ENCODE results near the gene CT55.
"Not testable (repeated sequence)": the region's sequence is repeated elsewhere in the genome, so short reads cannot be mapped to it uniquely, and the experiment has no call there.

Gene CT55, protein sequence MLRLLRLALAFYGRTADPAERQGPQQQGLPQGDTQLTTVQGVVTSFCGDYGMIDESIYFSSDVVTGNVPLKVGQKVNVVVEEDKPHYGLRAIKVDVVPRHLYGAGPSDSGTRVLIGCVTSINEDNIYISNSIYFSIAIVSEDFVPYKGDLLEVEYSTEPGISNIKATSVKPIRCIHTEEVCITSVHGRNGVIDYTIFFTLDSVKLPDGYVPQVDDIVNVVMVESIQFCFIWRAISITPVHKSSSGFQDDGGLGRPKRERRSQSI

DNA sequence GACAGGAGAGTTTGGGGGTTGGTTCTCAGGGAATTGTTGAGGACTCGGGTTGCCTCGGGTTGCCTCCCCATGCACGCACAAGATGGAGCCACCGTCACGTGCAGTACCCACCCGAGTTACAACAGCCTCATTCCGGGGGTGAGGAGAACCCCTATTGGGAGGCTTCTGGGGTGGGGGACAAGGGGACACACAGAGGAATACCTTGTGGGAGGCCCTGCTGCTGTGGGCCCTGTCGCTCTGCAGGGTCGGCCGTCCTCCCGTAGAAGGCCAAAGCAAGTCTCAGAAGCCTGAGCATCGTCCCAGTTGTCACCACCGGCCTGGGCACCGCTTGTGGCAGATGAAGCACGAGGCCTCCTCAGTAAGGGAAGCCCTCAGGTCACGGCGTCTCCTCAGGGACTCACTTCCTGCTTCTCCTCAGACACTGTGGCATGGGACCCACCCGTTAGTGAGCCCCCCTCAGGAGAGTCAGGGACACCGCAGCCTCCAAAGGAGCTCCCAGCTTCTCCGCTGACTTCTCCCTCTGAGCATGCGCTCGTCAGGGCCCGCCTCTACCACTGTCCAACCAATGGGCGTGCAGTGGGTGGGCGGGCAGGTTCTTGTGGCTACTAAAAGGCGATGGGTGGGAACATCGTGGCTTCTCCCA is at the start of gene CT55:
TSS of gene CT55 (minus strand) at position 522 of the 643 bp plus-strand sequence. CDS start at position 295, 227 bp downstream.
- DNase-seq (ENCODE audit: low read depth) = no peak

DNA sequence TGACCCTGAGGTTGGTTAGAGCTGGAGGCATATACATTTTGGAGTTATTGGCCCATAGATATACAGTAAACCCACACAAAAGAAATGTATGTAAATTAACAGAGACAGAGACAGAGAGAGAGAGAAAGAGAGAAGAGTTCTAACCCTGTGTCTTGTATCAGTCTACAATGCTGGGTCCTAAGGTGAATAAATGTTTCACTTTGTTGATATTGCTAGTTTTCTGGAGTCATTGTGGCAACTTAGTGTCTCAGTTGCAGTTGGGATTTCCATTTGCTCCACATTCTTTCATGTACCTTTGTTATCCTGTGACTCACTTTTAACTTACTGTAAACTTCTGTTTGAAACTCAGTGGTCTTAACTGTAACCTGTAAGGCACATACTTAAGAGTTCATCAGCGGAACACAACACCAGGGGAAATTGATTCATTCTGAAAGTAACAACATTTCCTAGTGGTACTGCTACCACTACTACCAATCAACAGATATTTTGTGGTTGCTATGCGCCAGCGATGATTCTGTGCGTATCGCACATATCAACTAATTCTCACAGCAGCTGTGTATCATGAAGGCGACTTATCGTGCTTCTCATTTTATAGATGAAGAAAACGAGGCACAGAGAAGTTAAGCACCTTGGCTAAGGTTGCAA is 42.1 kb upstream of the CT55 start:
- no peak for DNase-seq (ENCODE audit: low read depth)

DNA sequence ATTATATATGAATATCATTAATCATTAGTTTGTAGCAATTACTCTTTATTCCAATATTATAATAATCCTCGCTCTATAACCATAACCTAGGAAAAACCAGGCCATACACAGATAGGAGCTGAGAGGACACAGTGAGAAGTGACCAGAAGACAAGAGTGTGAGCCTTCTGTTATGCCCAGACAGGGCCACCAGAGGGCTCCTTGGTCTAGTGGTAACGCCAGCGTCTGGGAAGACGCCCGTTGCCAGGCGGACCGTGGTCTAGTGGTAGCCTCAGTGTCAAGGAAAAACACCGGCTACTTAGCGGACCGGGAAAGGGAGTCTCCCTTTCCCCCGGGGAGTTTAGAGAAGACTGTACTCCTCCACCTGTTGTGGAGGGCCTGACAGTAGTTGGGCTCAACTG is 35.2 kb upstream of the CT55 start:
- DNase-seq (ENCODE audit: low read depth) = not testable (repeated sequence)

DNA sequence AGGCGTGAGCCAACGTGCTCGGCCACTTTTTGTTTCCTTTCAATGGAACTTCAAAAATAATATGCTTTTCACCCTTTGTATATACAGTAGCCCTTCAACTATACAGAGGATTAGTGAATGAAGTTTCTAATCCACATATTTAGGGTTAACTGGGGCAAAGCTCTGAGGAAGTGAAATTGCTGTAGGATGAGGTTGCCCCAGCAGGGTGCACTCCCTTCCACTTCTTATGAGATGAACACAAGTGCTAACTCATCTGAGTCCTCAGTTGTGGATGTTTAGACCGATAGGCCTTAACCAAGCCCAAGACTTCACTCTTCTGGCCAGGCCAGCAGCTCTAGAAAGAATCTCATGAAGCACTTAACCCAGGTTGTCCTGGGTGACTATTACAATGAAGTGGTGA is 29.1 kb upstream of the CT55 start:
- no peak for DNase-seq (ENCODE audit: low read depth)

DNA sequence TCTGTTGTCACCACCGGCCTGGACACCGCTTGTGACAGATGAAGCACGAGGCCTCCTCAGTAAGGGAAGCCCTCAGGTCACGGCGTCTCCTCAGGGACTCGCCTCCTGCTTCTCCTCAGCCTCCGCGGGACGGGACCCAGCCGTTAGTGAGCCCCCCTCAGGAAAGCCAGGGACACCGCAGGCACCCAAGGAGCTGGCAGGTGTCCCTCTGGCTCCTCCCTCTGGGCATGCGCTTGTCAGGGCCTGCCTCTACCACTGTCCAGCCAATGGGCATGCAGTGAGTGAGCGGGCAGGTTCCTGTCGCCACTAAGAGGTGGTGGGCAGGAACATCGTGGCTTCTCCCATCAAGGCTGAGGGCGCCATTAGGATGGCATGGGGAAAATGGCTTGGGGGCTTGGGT is 23.5 kb upstream of the CT55 start:
- no peak for DNase-seq (ENCODE audit: low read depth)

DNA sequence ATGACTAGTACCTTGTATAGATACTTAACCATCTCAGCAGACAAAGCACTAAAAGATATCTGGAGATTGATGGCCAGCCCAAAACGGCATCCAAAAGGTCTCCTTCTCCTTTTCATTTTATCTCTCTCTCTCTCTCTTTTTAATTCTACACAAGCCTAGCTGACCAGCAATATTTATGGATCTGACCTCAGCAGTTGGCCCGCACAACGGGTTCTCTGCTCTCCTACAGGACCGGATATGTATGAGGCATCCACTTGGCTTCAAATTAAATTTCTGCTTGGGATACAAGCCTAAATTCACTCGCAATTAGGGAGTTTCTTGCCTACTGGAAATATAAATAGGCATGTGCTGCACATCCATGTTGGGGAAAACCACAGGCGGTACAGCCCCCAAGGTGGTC is 22.5 kb upstream of the CT55 start:
- no peak for DNase-seq (ENCODE audit: low read depth)

DNA sequence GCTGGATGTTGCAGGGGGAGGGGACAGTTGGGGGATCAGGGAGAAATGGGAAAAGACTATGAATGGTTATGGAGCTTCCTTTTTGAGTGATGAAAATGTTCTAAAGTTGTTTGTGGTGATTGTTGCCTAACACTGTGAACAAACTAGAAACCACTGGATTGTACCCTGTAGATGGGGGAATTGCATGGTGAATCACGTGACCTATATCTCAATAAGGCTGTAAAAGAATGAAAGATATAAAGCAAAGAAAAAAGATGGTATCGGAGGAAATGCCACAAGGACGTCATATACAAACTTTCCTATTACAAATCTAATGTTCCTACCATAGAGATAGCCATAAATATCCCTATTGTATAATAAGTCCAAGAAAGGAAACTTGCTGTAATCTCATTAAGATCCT is 20.6 kb upstream of the CT55 start:
- no peak for DNase-seq (ENCODE audit: low read depth)

DNA sequence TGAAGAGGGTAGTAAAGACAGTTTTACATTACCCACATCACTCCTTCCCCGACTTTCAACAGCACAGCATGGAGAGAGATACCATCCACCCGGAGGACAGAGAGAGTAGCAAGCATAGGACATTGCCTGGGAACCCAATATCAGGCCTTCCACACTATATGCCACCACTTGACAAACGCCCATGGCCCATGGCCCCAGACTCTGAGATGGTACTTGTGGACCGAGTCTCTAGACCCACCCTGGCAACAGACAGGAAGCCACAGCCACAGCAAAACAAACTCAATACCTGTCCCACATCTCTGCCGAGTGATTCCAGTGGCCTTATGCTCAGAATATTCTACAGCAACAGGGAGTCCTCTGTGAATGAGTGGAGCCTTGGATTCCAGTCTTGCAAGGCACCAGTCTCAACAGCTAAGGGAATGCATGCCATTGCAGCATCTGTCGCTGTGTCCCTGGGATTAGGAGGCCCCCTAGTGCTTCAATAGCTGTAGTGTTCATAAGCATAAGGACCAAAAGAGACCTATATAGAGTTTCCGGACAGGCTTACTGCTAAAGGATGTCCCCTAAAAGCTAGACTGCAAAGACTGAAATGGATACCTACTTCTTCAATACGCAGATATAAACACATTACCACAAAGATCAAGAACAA is 14.7 kb upstream of the CT55 start:
- peak; percentile 9 for DNase-seq (ENCODE audit: low read depth)

DNA sequence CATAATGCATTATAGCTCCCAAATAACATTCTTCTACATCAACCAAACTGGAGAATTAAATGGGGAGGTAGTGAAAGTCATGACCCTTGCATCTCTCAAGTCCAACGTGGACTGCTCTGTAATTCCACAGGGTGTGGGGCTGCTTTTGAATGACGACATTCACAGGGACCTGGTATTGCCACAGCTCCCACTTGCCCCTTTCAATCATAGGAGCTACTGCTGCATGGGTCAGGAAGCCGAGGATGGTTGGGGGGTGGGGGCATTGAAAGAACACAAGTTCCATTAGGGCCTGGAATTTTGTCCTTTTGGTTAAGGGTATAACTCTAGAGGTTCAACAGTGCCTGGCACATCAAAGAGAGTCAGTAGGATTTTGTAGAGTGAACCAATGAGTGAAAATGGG is 7.4 kb upstream of the CT55 start:
- no peak for DNase-seq (ENCODE audit: low read depth)

DNA sequence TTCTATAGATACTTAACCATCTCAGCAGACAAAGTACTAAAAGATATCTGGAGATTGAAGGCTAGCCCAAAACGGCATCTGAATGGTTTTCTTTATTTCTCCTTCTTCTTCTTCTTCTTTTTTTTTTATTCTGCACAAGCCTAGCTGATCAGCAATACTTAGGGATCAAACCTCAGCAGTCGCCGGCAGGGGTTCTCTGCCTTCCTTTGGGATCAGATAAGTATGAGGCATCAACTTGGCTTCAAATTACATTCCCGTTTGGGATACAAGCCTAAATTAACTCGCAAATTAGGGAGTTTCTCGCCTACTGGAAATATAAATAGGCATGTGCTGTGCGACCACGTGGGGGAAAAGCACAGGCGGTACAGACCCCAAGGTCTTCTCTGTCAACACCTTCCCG is 730 bp downstream of the CT55 start:
- DNase-seq (ENCODE audit: low read depth) = no peak

DNA sequence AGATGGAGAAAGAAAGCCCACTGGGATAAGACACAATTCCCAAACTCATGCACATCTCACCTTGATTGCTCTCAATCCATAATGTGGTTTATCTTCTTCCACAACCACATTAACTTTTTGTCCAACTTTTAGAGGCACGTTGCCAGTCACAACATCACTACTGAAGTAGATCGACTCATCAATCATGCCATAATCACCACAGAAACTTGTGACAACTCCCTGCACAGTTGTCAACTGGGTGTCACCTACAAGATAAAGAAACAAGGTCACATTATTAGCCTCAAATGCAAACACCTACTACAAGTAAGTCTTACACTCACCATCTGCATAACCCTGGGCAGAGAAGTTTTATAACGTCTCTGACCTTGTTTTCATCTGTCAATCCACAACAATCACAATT is 1.7 kb downstream of the CT55 start:
- not testable (repeated sequence) for DNase-seq (ENCODE audit: low read depth)

DNA sequence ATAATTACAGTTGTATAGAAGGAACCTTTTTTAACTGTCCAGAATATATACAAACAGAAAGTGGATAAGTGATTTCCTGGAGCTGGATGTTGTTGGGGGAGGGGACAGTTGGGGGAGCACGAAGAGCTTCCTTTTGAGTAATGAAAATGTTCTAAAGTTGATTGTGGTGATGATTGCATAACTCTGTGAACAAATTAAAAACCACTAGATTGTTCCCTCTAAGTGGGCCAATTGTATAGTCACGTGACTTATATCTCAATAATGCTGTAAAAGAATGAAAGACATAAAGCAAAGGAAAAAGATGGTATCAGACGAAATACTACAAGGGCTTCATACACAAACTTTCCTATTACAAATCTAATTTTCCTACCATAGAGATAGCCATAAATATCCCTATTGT is 2.7 kb downstream of the CT55 start:
- no peak for DNase-seq (ENCODE audit: low read depth)

DNA sequence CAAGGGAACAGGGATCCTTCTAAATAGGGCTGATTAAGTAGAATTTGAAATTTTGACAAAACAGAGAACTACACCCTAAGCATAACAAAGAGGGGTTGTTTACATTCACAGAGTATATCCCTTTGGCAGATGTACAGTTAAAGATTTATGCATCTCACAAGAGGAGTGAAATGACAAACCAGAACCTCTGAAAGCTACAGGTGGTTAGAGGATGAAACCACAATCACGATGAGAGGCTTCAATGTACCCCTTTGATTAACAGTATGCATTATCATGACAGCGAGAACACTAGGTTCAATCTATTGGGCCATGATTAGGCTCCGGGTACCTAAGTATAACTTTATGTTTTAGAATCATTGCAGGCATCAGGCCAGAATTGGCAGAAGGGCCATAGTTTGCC is 16.5 kb downstream of the CT55 start:
- DNase-seq (ENCODE audit: low read depth) = not testable (repeated sequence)

DNA sequence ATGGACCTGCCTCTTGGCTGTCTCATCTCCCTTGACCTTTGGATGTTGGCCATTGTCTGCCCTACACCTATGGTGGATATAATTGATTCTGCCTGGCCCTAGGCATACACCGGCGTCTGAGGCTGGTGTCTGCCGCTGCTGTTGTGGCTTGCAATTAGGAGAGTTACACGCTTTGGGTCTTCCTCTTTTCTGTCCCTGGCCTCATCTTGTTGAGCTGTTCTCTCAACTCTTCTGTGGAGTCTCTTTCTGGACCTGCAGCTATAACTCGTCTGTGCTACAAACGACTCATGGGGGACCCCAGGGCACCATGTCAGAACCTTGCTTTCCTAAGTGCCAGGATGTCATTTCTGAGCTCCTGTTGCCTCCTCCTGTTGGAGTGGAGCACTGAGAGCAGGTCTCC is 45.1 kb downstream of the CT55 start:
- DNase-seq (ENCODE audit: low read depth) = not testable (repeated sequence)

DNA sequence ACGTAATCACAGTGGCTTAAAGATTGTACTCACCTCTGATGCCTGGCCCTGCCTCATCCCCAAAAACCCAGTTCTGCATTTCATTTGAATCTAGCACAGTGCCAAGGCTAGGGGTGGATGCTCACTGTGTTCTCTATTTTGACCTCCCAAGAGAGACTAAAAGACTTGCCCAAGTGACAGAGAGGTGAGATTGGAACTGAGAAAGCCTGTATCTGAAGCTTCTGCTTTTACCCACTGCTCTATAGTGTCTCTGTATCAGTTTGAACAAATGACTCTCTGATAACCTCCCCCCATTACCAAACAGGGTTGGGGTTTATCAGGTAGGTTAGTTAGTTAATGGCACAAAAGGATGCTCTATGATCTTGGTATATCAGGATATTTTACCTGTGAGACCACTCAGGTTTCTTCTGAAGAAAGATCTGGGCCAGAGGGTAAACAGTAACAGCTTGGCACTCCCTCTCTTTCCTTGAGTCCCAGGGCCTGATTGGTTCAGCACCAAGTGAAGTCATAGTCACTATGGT is 51.1 kb downstream of the CT55 start, which contains the start of gene ETDB:
TSS of gene ETDB (minus strand) at position 471 of the 521 bp plus-strand sequence. CDS start 1,265 bp downstream, outside the sequence.
- DNase-seq (ENCODE audit: low read depth) = not testable (repeated sequence)

DNA sequence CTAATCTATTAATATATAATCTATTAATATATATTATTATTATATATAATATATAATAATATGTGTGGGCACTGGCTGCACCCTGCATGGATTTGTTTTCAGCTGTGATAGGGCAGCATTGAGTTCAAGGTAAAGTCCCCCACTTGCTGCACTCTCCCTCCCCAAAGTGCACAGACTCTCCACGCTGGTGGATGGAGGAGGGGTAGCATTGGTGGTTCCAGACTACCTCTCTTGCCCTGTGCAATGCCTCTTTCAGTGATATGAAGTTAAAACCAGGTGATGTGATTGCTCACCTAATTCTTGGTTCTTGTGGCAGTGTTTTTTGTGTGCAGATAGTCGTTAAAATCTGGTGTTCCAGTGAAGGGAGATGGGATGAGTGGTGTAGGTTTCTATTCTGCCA is 55.1 kb downstream of the CT55 start:
- not testable (repeated sequence) for DNase-seq (ENCODE audit: low read depth)

DNA sequence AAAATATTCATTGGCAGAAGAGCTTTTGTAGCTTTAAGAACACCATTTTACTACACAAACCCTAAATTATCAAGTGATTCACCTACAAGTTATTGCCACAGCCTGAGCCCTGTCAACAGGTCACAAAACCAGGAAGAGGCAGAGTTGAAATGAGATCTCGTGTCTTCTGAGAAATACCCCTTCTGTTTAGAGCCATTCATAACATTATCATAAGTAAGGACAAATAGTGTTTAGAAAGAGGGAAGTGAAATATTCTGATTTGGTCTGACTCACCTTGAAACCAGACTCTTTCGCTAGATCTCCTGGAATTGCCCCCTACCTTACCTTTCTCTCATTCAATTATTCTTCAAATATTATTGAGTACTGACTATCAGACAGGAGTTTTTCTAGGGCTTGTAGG is 56.8 kb downstream of the CT55 start:
- DNase-seq (ENCODE audit: low read depth) = no peak

DNA sequence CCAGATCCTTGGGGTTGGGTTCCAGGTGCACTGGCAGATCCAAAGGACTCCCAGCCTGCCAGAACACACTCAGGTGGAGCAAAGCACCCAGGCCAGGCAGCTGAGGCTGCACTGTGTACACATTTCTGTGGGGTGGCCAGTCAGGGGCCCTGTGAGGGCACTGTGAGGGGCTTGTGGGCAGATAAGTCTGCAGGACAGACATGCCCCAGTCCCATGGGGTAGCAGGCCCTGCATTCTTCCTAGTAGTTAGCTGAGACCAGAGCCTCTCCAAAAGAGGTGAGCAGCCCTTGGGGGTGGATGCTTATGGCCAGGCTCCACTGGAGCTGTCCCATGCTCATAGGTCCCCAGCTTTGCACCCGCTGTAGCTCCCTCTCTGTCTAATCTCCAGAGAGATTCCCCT is 58.5 kb downstream of the CT55 start:
- no peak for DNase-seq (ENCODE audit: low read depth)

DNA sequence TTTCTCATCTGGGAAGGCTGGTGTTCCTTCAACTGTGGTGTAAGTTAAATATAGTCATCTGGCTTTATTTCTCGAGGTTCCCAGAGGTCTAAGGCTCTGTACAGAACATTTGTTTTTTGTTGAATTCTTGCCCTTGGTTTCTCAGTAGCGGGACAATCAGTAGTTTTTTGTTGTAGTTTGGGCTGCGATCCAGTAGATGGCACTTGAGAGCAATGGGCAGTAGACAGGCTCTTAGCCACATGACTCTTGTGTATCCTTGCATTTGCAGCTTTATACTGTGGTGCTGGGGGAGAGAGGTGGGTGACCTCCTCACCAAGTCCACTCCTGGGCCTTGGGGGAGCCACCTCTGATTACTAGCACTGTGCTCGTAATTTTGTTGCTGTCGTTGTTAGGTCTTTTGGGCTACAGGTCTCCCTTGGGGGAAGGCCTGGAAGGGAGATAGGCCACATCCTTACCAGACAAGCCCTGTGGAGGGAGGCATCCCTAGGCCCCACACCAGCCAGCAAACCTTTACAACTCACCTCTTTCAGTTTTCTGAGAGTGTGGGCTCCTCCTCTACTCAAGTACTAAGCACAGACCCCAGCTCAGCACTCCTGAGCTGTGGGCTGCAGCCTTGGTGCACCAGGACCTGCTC is 59.0 kb downstream of the CT55 start:
- DNase-seq (ENCODE audit: low read depth) = no peak

DNA sequence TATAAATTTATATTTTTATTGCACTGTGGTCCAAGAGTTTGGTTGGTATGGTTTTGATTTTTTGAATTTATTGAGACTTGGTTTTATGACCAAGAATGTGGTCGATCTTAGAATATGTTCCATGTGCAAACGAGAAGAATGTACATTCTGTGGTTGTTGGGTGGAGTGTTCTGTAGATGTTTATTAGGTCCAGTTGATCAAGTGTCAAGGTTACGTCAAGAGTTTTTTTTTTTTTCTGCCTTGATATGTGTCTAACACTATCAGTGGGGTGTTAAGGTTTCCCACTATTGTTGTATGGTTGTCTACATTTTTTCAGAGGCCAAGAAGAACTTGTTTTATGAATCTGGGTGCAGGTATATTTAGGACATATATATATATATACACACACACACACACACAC is 61.6 kb downstream of the CT55 start:
- no peak for DNase-seq (ENCODE audit: low read depth)
